WTC11 (cell line): ENCODE results near the gene ENPP7.
A peak's percentile ranks its signal among the peaks of the same experiment; 100 is the strongest.

Source experiments
- CTCF ChIP-seq: fragments of 200-600 bp; IDR thresholded peaks from 2 replicates; pipeline ENCODE4 v1.8.0; 2022; ENCODE audit warnings: antibody characterized with exemption
- PRDM15 ChIP-seq: sonication (generic); formaldehyde crosslinking; IDR thresholded peaks from 2 replicates; pipeline ENCODE4 v1.8.0; 2022; ENCODE audit warnings: missing genetic modification reagents

GRCh38 chr17:79721993-79722671 lies 8.6 kb upstream of the ENPP7 start:
- TF ChIP-seq PRDM15 (no peak), CTCF (peak; percentile 27; the same call in 1 of the 2 replicates)
